HG03135 (cell line): Measurements from ENCODE around the gene FMO3.

Experiments used
- ATAC-seq: cut with Tn5 transposase; IDR thresholded peaks from one replicate; pipeline ENCODE4 v1.9.1; 2021; ENCODE audit warnings: mild to moderate bottlenecking, moderate library complexity; ENCODE audit not compliant: unreplicated experiment

Gene FMO3

GRCh38 chr1:171090604-171091003, at the start of gene FMO3:
Gene FMO3 (plus strand): TSS chr1:171090905. CDS start chr1:171092659, 1,754 bp downstream.
- no peak for ATAC-seq

- no peak for ATAC-seq
Observed at GRCh38 chr1:171048014-171048413, 42.7 kb upstream of the FMO3 start.

- no peak for ATAC-seq
Observed at GRCh38 chr1:171052977-171053376, 37.7 kb upstream of the FMO3 start.

GRCh38 chr1:171055966-171056643, 34.6 kb upstream of the FMO3 start:
- ATAC-seq: no peak

GRCh38 chr1:171061425-171062143, 29.1 kb upstream of the FMO3 start:
- ATAC-seq: no peak

- ATAC-seq: no peak
Observed at GRCh38 chr1:171062902-171063301, 27.8 kb upstream of the FMO3 start.

GRCh38 chr1:171075041-171075440, 15.7 kb upstream of the FMO3 start:
- no peak for ATAC-seq

- no peak for ATAC-seq
Observed at GRCh38 chr1:171081314-171081753, 9.4 kb upstream of the FMO3 start.

GRCh38 chr1:171081763-171082201, 8.9 kb upstream of the FMO3 start:
- no peak for ATAC-seq

- ATAC-seq: no peak
Observed at GRCh38 chr1:171082606-171083005, 8.1 kb upstream of the FMO3 start.

GRCh38 chr1:171083222-171083621, 7.5 kb upstream of the FMO3 start:
- ATAC-seq: no peak

- no peak for ATAC-seq
Observed at GRCh38 chr1:171084091-171084490, 6.6 kb upstream of the FMO3 start.

GRCh38 chr1:171084870-171085269, 5.8 kb upstream of the FMO3 start:
- no peak for ATAC-seq

- ATAC-seq: no peak
Observed at GRCh38 chr1:171087896-171088295, 2.8 kb upstream of the FMO3 start.

- ATAC-seq: no peak
Observed at GRCh38 chr1:171103862-171104261, 13.2 kb downstream of the FMO3 start.

- ATAC-seq: no peak
Observed at GRCh38 chr1:171107262-171107940, 16.7 kb downstream of the FMO3 start.

- ATAC-seq: no peak
Observed at GRCh38 chr1:171107969-171108368, 17.3 kb downstream of the FMO3 start.

- ATAC-seq: no peak
Observed at GRCh38 chr1:171109966-171110365, 19.3 kb downstream of the FMO3 start.

- ATAC-seq: no peak
Observed at GRCh38 chr1:171110621-171111326, 20.1 kb downstream of the FMO3 start.

GRCh38 chr1:171112119-171112518, 21.4 kb downstream of the FMO3 start:
- ATAC-seq: no peak

- no peak for ATAC-seq
Observed at GRCh38 chr1:171113382-171113781, 22.7 kb downstream of the FMO3 start.
